Middle frontal gyrus (tissue), 1 donor: ENCODE data around the gene KRT27.
"Not testable (repeated sequence)": the region's sequence is repeated elsewhere in the genome, so short reads cannot be mapped to it uniquely, and the experiment has no call there.

Experiments used
- DNase-seq: peaks from one replicate; pipeline ENCODE4 v3.0.0-alpha.2; 2015; ENCODE audit warnings: low spot score; ENCODE audit errors: extremely low spot score

Gene KRT27

DNA sequence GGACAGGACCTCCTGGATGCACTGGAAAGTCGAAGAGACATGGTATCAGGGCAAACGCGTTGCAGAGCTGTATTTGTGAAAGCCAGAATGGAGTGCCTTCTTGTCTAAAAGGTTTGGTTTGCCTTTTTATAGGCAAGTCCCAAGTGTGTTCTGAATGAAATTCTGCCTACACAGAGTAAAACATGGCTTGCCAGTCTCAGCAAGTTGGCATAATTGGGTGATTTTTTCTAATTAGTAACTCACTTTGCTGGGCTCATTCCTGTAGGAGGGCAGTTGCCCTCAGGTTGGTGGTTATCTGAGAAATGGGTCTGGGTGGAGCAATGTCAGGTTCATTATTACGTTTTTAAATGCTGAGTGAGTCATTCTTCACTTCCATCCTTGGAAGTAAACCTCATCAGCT lies 27.1 kb downstream of the KRT27 start, which contains the start of gene KRT25:
Gene KRT25, minus strand, starts transcription at position 101 of the 400 bp plus-strand sequence. Its CDS starts 60 bp downstream, at position 41.
- no peak for DNase-seq

DNA sequence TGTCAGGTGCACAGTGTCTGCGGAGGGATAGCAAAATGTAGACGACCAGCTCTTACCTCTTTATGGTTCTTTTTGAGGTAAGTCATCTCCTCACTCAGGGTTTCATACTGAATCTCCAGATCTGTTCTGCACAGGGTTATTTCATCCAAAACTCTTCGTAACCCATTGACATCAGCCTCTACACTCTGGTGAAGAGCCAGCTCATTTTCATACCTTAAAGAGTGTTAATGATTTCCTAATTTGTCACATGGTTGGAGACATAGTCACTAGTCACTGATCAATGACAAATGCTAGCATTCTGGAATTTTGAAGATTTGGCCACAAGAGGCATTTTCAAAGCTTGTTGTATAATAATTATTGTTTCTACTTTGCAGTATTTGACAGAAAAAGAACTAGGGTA lies 28.5 kb downstream of the KRT27 start:
- no peak for DNase-seq

DNA sequence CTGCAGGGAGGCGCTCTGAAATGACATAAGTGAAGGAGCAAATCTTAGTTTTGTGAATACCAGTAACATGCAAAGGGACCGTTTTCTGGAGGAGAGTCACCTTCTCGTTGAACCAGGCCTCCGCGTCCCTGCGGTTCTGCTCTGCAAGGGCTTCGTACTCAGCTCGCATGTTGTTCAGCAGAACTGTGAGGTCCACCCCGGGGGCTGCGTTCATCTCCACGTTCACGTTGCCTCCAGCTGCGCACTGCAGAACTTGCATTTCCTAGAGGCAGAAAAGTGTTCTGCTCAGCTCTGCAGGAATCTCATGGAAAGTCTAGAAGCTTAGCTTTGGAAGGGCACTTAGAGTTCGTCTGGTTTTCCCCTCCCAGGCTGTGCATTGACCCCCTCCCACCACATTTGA lies 31.3 kb downstream of the KRT27 start:
- DNase-seq: no peak

DNA sequence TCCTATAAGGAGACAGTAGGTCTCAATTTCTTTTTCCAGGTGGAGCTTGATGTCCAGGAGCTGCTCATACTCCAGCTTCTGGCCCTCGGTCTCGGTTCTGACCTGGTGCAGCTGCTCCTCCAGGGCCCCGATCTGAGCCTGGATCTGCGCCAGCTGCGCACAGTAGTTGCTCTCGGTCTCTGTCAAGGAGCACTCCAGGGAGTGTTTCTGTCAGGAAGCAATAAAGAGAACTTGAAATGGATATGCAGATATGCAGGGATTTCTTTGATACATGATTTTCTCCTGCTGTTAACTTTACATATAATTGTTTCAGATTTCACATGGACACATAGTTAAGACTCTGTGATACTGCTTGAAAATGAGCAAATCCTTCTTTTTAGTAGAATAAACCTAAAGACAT lies 32.0 kb downstream of the KRT27 start:
- DNase-seq: no peak

DNA sequence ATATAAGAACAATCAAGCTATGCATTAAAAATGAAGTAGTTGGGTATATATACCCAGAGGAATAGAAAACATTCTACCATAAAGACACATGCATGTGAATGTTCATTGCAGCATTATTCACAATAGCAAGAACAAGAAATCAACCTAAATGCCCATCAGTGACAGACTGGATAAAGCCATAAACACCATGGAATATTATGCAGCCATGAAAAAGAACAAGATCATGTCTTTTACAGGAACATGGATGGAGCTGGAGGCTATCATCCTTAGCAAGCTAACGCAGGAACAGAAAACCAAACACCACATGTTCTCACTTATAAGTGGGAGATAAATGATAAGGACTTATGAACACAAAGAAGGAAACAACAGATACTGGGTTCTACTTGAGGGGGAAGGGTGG lies 33.7 kb downstream of the KRT27 start:
- not testable (repeated sequence) for DNase-seq

DNA sequence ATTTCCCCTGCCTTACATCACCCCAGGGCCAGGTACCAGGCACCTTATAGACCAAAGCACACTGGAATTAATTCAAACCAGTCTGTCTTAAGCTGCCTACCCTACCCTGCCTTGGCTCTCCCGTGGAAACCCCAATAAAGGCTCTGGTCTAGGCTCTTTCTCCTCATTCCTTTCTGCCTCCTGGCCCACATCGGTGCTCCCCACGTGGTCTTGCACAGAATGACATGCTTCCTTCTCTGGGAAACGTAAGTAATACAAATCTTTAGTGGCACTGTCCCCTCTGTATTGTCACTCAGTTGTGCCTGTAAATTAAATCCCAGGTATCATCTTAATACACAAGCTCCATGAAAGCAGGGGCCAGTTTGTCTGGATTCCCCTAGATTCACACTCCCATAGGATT lies 43.8 kb downstream of the KRT27 start:
- no peak for DNase-seq

DNA sequence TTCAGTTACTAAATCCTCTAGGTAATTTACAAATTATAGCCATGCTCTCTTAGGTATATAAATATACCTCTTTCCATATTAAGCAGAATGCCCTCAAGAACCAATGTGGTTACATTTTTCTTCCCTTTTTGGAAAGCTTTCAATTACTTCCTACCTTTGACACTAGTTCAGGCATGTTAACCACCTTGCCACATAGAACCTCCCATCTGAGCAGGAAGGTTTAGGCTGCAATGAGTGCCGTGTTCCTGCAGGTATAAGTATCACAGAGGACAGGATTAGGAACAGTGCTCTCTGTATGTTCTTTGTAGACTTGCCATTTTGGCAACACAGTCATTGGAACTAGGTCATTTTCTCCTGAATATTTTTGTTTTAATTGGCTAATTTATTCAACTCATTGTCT lies 47.3 kb downstream of the KRT27 start:
- DNase-seq: no peak

DNA sequence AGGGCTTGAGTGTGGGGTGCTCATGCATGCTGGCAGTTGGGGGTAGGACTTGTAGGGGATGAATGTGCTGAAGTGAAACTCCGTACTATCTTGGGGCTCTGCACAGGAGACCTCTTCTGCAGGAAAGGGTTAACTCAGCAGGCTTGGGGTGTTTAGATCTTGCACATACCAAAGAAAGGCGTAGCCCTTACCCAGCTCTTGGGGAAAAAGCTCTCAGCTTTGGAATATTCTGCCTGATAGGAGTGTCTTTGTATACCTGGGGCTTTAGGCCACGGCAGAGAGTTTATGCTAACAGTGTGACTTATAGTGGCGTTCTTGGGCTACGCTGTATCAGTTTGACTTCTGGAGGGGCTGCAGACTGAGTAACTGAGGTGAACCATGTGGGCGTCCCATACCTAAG lies 48.3 kb downstream of the KRT27 start:
- DNase-seq: no peak

DNA sequence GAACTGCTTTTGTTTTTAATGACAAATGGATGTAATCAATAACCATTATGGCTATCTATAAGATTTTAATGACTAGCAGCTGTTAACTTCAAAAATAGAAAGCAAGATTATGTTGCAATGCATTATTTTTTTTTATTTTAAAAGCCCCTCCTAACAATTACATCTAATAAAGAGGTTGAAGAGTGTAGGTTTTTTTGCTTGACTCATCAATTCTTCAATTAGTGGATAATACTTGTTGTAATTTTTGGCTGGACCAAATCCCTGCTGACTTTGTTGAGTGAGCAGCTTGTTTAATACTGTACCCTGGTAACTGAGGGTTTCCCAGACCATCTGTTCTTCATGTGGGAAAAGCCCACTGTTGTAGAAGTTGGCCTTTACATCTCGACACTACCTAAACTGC lies 51.4 kb downstream of the KRT27 start:
- no peak for DNase-seq

DNA sequence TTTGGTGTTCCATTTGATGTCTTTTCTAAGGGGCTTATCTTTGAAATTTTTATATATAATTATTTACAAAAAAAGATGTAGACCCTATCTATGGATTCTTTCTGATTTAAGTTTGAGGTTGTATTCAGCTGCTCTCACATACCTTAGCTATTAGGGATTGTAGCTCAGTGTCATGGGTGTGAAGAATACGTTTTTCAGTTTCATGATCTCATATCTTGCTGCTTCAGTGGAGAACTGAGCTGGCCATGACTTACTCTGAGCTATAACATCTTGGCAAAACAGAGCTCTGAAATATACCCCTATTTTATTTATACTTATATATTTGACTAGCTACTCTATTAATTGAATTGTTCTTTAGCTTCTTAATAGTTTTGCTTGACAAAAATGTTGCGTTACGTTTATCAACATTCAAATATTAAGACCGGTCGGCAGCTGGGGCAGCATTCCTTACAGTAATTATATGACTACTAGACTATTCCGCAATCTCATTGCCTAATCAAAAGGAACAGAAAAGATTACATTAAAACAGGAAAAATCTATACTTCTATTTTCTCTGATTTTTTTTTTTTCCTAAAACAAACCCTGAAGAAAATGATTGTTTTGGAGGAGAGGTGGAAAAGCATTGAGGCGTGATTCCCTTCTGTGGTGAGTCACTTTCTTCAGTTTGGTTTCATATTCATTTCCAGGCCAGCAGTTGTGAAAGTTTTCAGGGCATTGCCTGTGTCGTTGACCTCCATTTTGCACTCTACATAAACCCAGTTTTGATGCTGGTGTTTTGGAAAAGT lies 54.7 kb downstream of the KRT27 start:
- DNase-seq: no peak

DNA sequence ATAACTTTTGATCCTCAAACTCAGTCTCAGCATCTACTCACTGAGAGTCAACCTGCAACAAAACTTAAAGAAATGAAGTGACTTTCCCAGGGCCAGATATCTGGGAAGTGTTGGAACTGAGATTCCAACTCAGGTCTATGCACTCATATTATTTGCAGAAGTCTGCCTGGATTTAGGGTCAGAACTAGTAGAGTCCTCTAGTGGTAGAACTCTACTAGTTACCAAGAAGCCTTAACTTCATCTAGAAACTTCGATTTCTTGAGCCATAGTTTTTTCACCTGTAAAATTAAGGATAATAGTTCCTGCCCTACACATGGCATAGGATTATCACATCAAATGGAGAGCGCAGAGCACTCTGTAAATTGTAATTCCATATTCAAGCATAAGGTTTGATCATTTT lies 55.4 kb downstream of the KRT27 start:
- no peak for DNase-seq
